Gastrocnemius medialis (tissue), 4 donors: ENCODE measurements around the gene PRKCA.

Experiments used
- CTCF ChIP-seq, 5 experiments: fragments of 450-650 bp in 3 of 5; fragments of 200-600 bp in 2 of 5; sonication (generic) in 2 of 5; IDR thresholded peaks in 4 of 5; conservative IDR thresholded peaks in 1 of 5; 1 replicate in 4 of 5; 2 replicates in 1 of 5; pipeline ENCODE4 v1.5.1; 2016 to 2019; ENCODE audit warnings: antibody characterized with exemption in 5 of 5, mild to moderate bottlenecking in 3 of 5, moderate library complexity in 3 of 5
- POLR2A ChIP-seq, 2 donors: fragments of 450-650 bp; IDR thresholded peaks; one replicate each; pipeline ENCODE4 v1.6.1; 2017; ENCODE audit warnings: antibody characterized with exemption in 2 of 2, mild to moderate bottlenecking in 2 of 2, moderate library complexity in 2 of 2

GRCh38 chr17:66776999-66777688 lies 474.7 kb downstream of the PRKCA start:
- no peak for TF ChIP-seq CTCF (IDR thresholded peaks at IDR 0.05 in 4 of 5, conservative IDR thresholded peaks at IDR 0.05 in 1 of 5)
- no peak for TF ChIP-seq POLR2A (IDR thresholded peaks at IDR 0.05)
